Aorta (tissue), 5 donors: ENCODE data around the gene COG7. TPM values are rescaled to one million over a fixed set of nuclear protein-coding genes. Genes with fewer than 3 reads are reported as not detected.
"Not testable (repeated sequence)": the region's sequence is repeated elsewhere in the genome, so short reads cannot be mapped to it uniquely, and the experiment has no call there.

Source experiments
- ATAC-seq: fragments of 200-7000 bp; cut with Tn5 transposase; one replicate; pipeline ENCODE4 v1.9.1; 2022; ENCODE audit warnings: moderate library complexity; ENCODE audit not compliant: low FRiP score
- DNase-seq, 2 donors: peaks; one replicate each; pipeline ENCODE4 v3.0.0-alpha.2; 2020
- H3K27ac ChIP-seq, 2 donors: one replicate each; pipeline ENCODE4 v1.5.1; 2013; ENCODE audit warnings: low read length in 2 of 2, mild to moderate bottlenecking in 2 of 2, moderate library complexity in 2 of 2, control low read depth in 1 of 2, inconsistent platforms in 1 of 2, low read depth in 1 of 2
- H3K27me3 ChIP-seq, 2 donors: one replicate each; pipeline ENCODE4 v1.6.1; 2013; ENCODE audit warnings: control low read depth in 1 of 2, low read length in 1 of 2, mild to moderate bottlenecking in 1 of 2, moderate library complexity in 1 of 2; ENCODE audit not compliant: insufficient read depth in 2 of 2, control insufficient read depth in 1 of 2
- H3K36me3 ChIP-seq, 2 donors: one replicate each; pipeline ENCODE4 v1.6.1; 2013; ENCODE audit warnings: control low read depth in 1 of 2, low read length in 1 of 2, mild to moderate bottlenecking in 1 of 2; ENCODE audit not compliant: insufficient read depth in 2 of 2, control insufficient read depth in 1 of 2
- H3K4me1 ChIP-seq, 2 donors: one replicate each; pipeline ENCODE4 v1.6.1; 2013; ENCODE audit warnings: low read length in 2 of 2, control low read depth in 1 of 2, mild to moderate bottlenecking in 1 of 2, moderate library complexity in 1 of 2; ENCODE audit not compliant: insufficient read depth in 2 of 2, control insufficient read depth in 1 of 2
- H3K4me3 ChIP-seq, 2 donors: one replicate each; pipeline ENCODE4 v1.5.1; 2013; ENCODE audit warnings: low read length in 2 of 2, control low read depth in 1 of 2, mild to moderate bottlenecking in 1 of 2
- H3K9me3 ChIP-seq: one replicate; pipeline ENCODE4 v1.6.1; 2013; ENCODE audit warnings: mild to moderate bottlenecking, low read length; ENCODE audit not compliant: control insufficient read depth
- WGBS, 2 donors: extraction: QIAGEN DNeasy Blood & Tissue Kit; methylation state at CpG; one replicate each; pipeline ENCODE4 v1.1.7; 2013; 5-methylcytosine and 5-hydroxymethylcytosine counted together
- intact Hi-C, 2 donors: fragments of 100-400 bp; cut with DNase I; formaldehyde crosslinking; loops; one replicate each; pipeline versions ENCODE4 v1.14.2 to v1.15.0; 2022
- polyA plus RNA-seq, 2 donors: library from polyadenylated mRNA; stranded (reverse); fragments of 200-250 nt; gene quantifications; one replicate each; pipeline ENCODE4 v1.2.3, GENCODE V29; 2013
- total RNA-seq, 2 donors: library from RNA; stranded (reverse); fragmentation: NEBNext Ultra II Directional; extraction: Animal tissue kit (Norgen Biotek cat#: 25700); gene quantifications; one replicate each; pipeline ENCODE4 v1.2.1, GENCODE V29; 2021
- donor health status: healthy with polysubstance abuse.
- donor health status: Bipolar disorder and iron deficiency.
- donor health status: DM: no; HTN: no; CAD: no.
- donor health status: DM: no; HTN: no; CAD: no.
- donor health status: DM: yes; HTN: yes; CAD: no.

Gene COG7
- total and polyA plus RNA-seq, 4 donors: 12.5 to 50.2 (median 22.8) TPM

- WGBS, 2 donors: 93 to 94% methylated on average over 2 of the region's 2 CpGs
- no peaks in the 10 kb centered on the region for H3K9me3 ChIP-seq
- H3K4me1 ChIP-seq: no peaks in the 10 kb centered on the region
- DNase-seq (no peak), ATAC-seq (no peak)
- intact Hi-C loops: no loop called here
- H3K36me3 ChIP-seq: peaks cover 14 to 16% of the 10 kb centered on the region in 2 donors
- no peak overlapping the region for H3K4me3 ChIP-seq
- H3K27ac ChIP-seq: no peak overlapping the region
- no peaks in the 10 kb centered on the region for H3K27me3 ChIP-seq
Measured at GRCh38 chr16:23402100-23402499, 50.9 kb downstream of the COG7 start.

- Histone ChIP-seq H3K27me3 (no peaks in the 10 kb centered on the region), H3K36me3 (peaks cover 11 to 12% of the 10 kb centered on the region in 2 donors), H3K4me1 (no peaks in the 10 kb centered on the region), H3K4me3 (no peak overlapping the region), H3K27ac (no peak overlapping the region), H3K9me3 (no peaks in the 10 kb centered on the region)
- WGBS, 2 donors: 87 to 91% methylated on average over 8 of the region's 8 CpGs
- ATAC-seq: no peak
- intact Hi-C loops: no loop called here
- DNase-seq: peak in 1 of 2 donors; percentile 13
Measured at GRCh38 chr16:23401139-23401538, 51.9 kb downstream of the COG7 start.

- ATAC-seq: not testable (repeated sequence)
- H3K36me3 ChIP-seq: peaks cover 10 to 12% of the 10 kb centered on the region in 2 donors
Measured at GRCh38 chr16:23400447-23400846, 52.5 kb downstream of the COG7 start.

DNA sequence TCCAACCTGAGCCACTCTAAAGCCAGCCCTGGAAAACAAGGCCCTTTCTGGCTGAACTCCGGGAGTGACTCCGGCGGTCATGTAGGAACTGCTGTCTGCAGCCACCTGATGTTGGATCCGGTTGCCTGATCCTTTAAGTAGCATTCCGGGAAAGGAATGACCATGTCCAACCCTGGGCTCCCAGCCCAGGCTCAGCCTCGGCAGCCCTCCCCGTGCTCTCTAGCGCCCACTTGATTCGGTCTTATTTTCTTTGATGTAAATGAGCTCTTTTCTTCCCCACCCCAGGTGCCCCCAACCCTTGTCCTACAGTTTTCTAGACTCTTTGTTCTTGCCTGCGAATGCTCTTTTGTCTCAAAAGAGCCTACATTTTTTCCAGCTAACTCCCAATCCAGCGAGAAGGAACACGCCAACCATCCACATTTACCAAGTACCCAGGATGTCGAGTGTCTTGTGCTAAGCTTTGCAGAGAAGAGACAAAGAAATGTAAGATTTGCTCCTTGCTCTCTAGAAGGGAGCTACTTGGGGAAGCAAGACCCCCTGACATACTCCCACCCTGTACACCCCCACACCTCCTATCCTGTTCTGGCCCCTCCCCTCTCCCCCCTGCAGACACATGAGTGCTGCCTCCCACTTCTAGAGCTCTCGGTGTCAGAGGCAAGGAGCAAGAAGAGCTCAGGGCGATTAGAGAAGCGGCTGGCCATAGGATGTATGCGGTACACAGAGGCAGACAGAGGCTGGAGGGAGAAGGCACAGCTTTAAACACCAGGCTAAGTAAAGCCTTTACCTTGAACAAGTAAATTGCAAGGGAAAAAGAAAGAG, 53.8 kb downstream of the COG7 start:
- intact Hi-C loops: no loop called here
- Histone ChIP-seq H3K4me3 (no peak overlapping the region), H3K27ac (no peak overlapping the region), H3K36me3 (peaks cover 10 to 11% of the 10 kb centered on the region in 2 donors), H3K9me3 (no peaks in the 10 kb centered on the region), H3K27me3 (no peaks in the 10 kb centered on the region), H3K4me1 (no peaks in the 10 kb centered on the region)
- WGBS, 2 donors: 47 to 60% methylated on average over 17 of the region's 17 CpGs
- peak in 1 of 2 donors; percentile 59 for DNase-seq
- ATAC-seq: peak; percentile 63

More at GRCh38 chr16:23400447-23400846, 52.5 kb downstream of the COG7 start:
- WGBS, 2 donors: 92 to 94% methylated on average over 7 of the region's 7 CpGs
- intact Hi-C loops, H3K9me3 ChIP-seq, H3K27ac ChIP-seq, H3K4me3 ChIP-seq, H3K4me1 ChIP-seq, H3K27me3 ChIP-seq: not testable (repeated sequence)
- DNase-seq: peak in 1 of 2 donors; percentile 35

GRCh38 chr16:23397464-23397863, 55.5 kb downstream of the COG7 start:
- ATAC-seq: no peak
- H3K27ac ChIP-seq: no peak overlapping the region
- WGBS, 2 donors: 93 to 94% methylated on average over 2 of the region's 2 CpGs
- no peak overlapping the region for H3K4me3 ChIP-seq
- H3K9me3 ChIP-seq: no peaks in the 10 kb centered on the region
- no peak for DNase-seq
- peaks cover 6 to 7% of the 10 kb centered on the region in 2 donors for H3K36me3 ChIP-seq
- no peaks in the 10 kb centered on the region for H3K4me1 ChIP-seq
- no peaks in the 10 kb centered on the region for H3K27me3 ChIP-seq
- intact Hi-C loops: no loop called here

DNA sequence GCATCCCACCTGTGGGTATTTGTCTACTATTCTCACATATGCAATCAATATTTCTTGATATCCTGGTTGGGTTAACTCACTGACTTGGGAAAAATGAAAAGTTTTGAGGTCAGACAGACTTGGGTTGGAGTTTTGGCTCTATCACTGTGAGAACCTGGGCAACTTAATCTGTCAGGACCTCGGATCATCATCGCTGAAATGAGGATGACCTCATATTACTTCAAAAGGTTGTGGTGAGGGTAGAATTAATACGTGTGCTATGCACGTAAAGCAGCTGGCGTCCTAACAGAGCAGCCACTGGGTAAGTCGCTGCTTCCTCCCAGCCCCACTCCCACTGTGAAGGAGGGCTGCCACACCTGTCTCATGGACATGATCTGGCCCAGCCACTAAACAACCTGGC, 57.3 kb downstream of the COG7 start:
- Histone ChIP-seq H3K4me1 (no peaks in the 10 kb centered on the region), H3K27ac (no peak overlapping the region), H3K27me3 (no peaks in the 10 kb centered on the region), H3K9me3 (no peaks in the 10 kb centered on the region), H3K36me3 (peaks cover 2 to 20% of the 10 kb centered on the region in 2 donors), H3K4me3 (no peak overlapping the region)
- DNase-seq (peak in 1 of 2 donors; percentile 61), ATAC-seq (no peak)
- 92 to 95% methylated on average over 6 of the region's 6 CpGs for WGBS, 2 donors
- intact Hi-C loops: no loop called here

- intact Hi-C loops: no loop called here
- 71 to 82% methylated on average over 4 of the region's 4 CpGs for WGBS, 2 donors
- Histone ChIP-seq H3K27me3 (no peaks in the 10 kb centered on the region), H3K9me3 (no peaks in the 10 kb centered on the region), H3K4me3 (no peak overlapping the region), H3K36me3 (peaks cover 2 to 19% of the 10 kb centered on the region in 2 donors), H3K27ac (no peak overlapping the region), H3K4me1 (no peaks in the 10 kb centered on the region)
- ATAC-seq: no peak
- no peak for DNase-seq
Measured at GRCh38 chr16:23394141-23394831, 58.7 kb downstream of the COG7 start.

- Histone ChIP-seq H3K4me3 (no peak overlapping the region), H3K27ac (no peak overlapping the region), H3K4me1 (no peaks in the 10 kb centered on the region), H3K36me3 (peaks cover 0 to 19% of the 10 kb centered on the region in 2 donors), H3K27me3 (no peaks in the 10 kb centered on the region), H3K9me3 (no peaks in the 10 kb centered on the region)
- intact Hi-C loops: no loop called here
- 91 to 94% methylated on average over 6 of the region's 6 CpGs for WGBS, 2 donors
- DNase-seq: peak in 1 of 2 donors; percentile 70
- ATAC-seq: no peak
Measured at GRCh38 chr16:23392223-23392600, 60.8 kb downstream of the COG7 start.
